Right kidney (tissue), 9 donors: ENCODE data around the gene NBR1.
A peak's percentile ranks its signal among the peaks of the same experiment; 100 is the strongest.
"Not testable (repeated sequence)": the region's sequence is repeated elsewhere in the genome, so short reads cannot be mapped to it uniquely, and the experiment has no call there.

Experiments used
- DNase-seq: peaks from one replicate; pipeline ENCODE4 v3.0.0-alpha.2; 2016
- long read RNA-seq, 8 donors: transcript quantifications; one replicate each; lab custom pipeline, GENCODE V29; 2026

The NBR1 gene
- long read RNA-seq, donor 1, partial matches to known transcripts, result 17 of 25 reads
- long read RNA-seq, donor 1, other reads (novel, unspliced or antisense), result 8 of 25 reads
- long read RNA-seq, donor 2, partial matches to known transcripts, result 6 of 6 reads
- long read RNA-seq, donor 2, other reads (novel, unspliced or antisense), result 0 of 6 reads
- long read RNA-seq, donor 3, partial matches to known transcripts, result 5 of 12 reads
- long read RNA-seq, donor 3, other reads (novel, unspliced or antisense), result 7 of 12 reads
- long read RNA-seq, donor 4, partial matches to known transcripts, result 11 of 19 reads
- long read RNA-seq, donor 4, other reads (novel, unspliced or antisense), result 8 of 19 reads
- long read RNA-seq, donor 5, partial matches to known transcripts, result 14 of 24 reads
- long read RNA-seq, donor 5, other reads (novel, unspliced or antisense), result 9 of 24 reads
- long read RNA-seq, donor 6, partial matches to known transcripts, result 6 of 11 reads
- long read RNA-seq, donor 6, other reads (novel, unspliced or antisense), result 5 of 11 reads
- long read RNA-seq, donor 7, result 0 reads
- long read RNA-seq, donor 8, partial matches to known transcripts, result 5 of 16 reads
- long read RNA-seq, donor 8, other reads (novel, unspliced or antisense), result 10 of 16 reads

GRCh38 chr17:43170766-43171585 lies at the start of gene NBR1:
Gene NBR1 (plus strand): TSS chr17:43171214. CDS start chr17:43175800, 4,586 bp downstream.
- DNase-seq, result peak; percentile 96

- peak; percentile 78 for DNase-seq
Observed at GRCh38 chr17:43125133-43125966, 45.7 kb upstream of the NBR1 start, which contains the start of gene BRCA1. Gene BRCA1 (minus strand): TSS chr17:43125364. CDS start chr17:43124096, 1,268 bp downstream.

GRCh38 chr17:43125967-43126910 lies 44.8 kb upstream of the NBR1 start:
- DNase-seq, result no peak

- DNase-seq, result no peak
Observed at GRCh38 chr17:43126911-43127290, 44.1 kb upstream of the NBR1 start.

GRCh38 chr17:43127333-43127876 lies 43.6 kb upstream of the NBR1 start:
- not testable (repeated sequence) for DNase-seq

- DNase-seq, result no peak
Observed at GRCh38 chr17:43129671-43130010, 41.4 kb upstream of the NBR1 start.

- no peak for DNase-seq
Observed at GRCh38 chr17:43132117-43132516, 38.9 kb upstream of the NBR1 start.

GRCh38 chr17:43133439-43133838 lies 37.6 kb upstream of the NBR1 start:
- DNase-seq, result not testable (repeated sequence)

- no peak for DNase-seq
Observed at GRCh38 chr17:43134774-43135453, 36.1 kb upstream of the NBR1 start.

- no peak for DNase-seq
Observed at GRCh38 chr17:43135454-43135819, 35.6 kb upstream of the NBR1 start.

GRCh38 chr17:43136574-43136973 lies 34.4 kb upstream of the NBR1 start:
- not testable (repeated sequence) for DNase-seq

- not testable (repeated sequence) for DNase-seq
Observed at GRCh38 chr17:43138531-43138930, 32.5 kb upstream of the NBR1 start.

GRCh38 chr17:43140396-43141332 lies 30.4 kb upstream of the NBR1 start:
- no peak for DNase-seq

- no peak for DNase-seq
Observed at GRCh38 chr17:43142153-43142552, 28.9 kb upstream of the NBR1 start.

- no peak for DNase-seq
Observed at GRCh38 chr17:43143201-43143600, 27.8 kb upstream of the NBR1 start.

- no peak for DNase-seq
Observed at GRCh38 chr17:43146649-43147048, 24.4 kb upstream of the NBR1 start.

GRCh38 chr17:43151880-43152456 lies 19.0 kb upstream of the NBR1 start:
- DNase-seq, result no peak

- DNase-seq, result not testable (repeated sequence)
Observed at GRCh38 chr17:43153197-43153835, 17.7 kb upstream of the NBR1 start.
